Heart right ventricle (tissue), 16 donors: ENCODE measurements around the gene FAM83C. TPM values are rescaled to one million over a fixed set of nuclear protein-coding genes. Genes with fewer than 3 reads are reported as not detected.
A peak's percentile ranks its signal among the peaks of the same experiment; 100 is the strongest.

Source experiments
- ATAC-seq, 8 donors: fragments of 200-7000 bp; cut with Tn5 transposase; one replicate each; pipeline ENCODE4 v1.9.1; 2020; ENCODE audit warnings: mild to moderate bottlenecking in 8 of 8, moderate library complexity in 8 of 8, moderate number of reproducible peaks in 1 of 8
- DNase-seq, 2 donors: peaks; one replicate each; pipeline ENCODE4 v3.0.0-alpha.2; 2020
- H3K27ac ChIP-seq, 10 donors: fragments of 200-600 bp; sonication (generic) in 2 of 10; one replicate each; pipeline versions ENCODE4 v1.5.0 to v1.8.0; 2020 to 2022; ENCODE audit warnings: mild to moderate bottlenecking in 3 of 10
- H3K27me3 ChIP-seq, 7 donors: fragments of 200-600 bp; one replicate each; pipeline ENCODE4 v1.8.0; 2021 to 2022; ENCODE audit warnings: mild to moderate bottlenecking in 2 of 7
- H3K36me3 ChIP-seq, 9 donors: fragments of 200-600 bp; sonication (generic) in 1 of 9; one replicate each; pipeline versions ENCODE4 v1.5.0 to v1.8.0; 2020 to 2022; ENCODE audit warnings: mild to moderate bottlenecking in 2 of 9
- H3K4me1 ChIP-seq, 9 donors: fragments of 200-600 bp; sonication (generic) in 1 of 9; one replicate each; pipeline versions ENCODE4 v1.5.0 to v1.8.0; 2020 to 2022; ENCODE audit warnings: mild to moderate bottlenecking in 4 of 9
- H3K4me3 ChIP-seq, 10 donors: fragments of 200-600 bp; sonication (generic) in 2 of 10; one replicate each; pipeline versions ENCODE4 v1.5.0 to v1.8.0; 2020 to 2022; ENCODE audit warnings: mild to moderate bottlenecking in 7 of 10, moderate library complexity in 2 of 10
- H3K9me3 ChIP-seq, 11 donors: fragments of 200-600 bp in 10 of 11; sonication (generic) in 2 of 11; one replicate each; pipeline versions ENCODE4 v1.5.0 to v1.8.0; 2013 to 2022; ENCODE audit warnings: mild to moderate bottlenecking in 2 of 11, control low read depth in 1 of 11, moderate library complexity in 1 of 11
- CTCF ChIP-seq, 9 donors: fragments of 200-600 bp; sonication (generic) in 2 of 9; IDR thresholded peaks; one replicate each; pipeline versions ENCODE4 v1.5.0 to v1.8.0; 2021 to 2022; ENCODE audit warnings: antibody characterized with exemption in 9 of 9, mild to moderate bottlenecking in 5 of 9, moderate library complexity in 1 of 9
- WGBS, 2 donors: extraction: QIAGEN DNeasy Blood & Tissue Kit; methylation state at CpG; one replicate each; pipeline ENCODE4 v1.1.7; 2013; ENCODE audit warnings: inconsistent platforms in 1 of 2; 5-methylcytosine and 5-hydroxymethylcytosine counted together
- intact Hi-C, 10 donors: fragments of 100-400 bp; cut with DNase I; formaldehyde crosslinking; loops; one replicate each; pipeline versions ENCODE4 v1.11.1 to v1.14.2; 2022
- polyA plus RNA-seq, 2 donors: library from polyadenylated mRNA; stranded (reverse); fragments of 200-250 nt; gene quantifications; one replicate each; pipeline ENCODE4 v1.2.3, GENCODE V29; 2013
- total RNA-seq, 10 donors: library from RNA; stranded (reverse); fragmentation: NEBNext Ultra II Directional in 3 of 10; extraction: Animal tissue kit (Norgen Biotek cat#: 25700) in 3 of 10; gene quantifications; one replicate each; pipeline versions ENCODE4 v1.2.1 to v1.2.4, GENCODE V29; 2021 to 2023
- donor health status: Arrhythmogenic right ventricular cardiomyopathy.
- donor health status: ischemic (EF 13 %, LVEDD 7.1; RV severe dilation, severe dysfunction).
- donor health status: healthy with polysubstance abuse.
- donor health status: DM: no; HTN: yes; CAD: no.
- donor health status: DM: no; HTN: no; CAD: no.
- donor health status: ischemic (EF 25% LVEDD 6.9; RV normal size, moderate dysfunction).
- donor health status: ischemic (EF 25% LVEDD 5.7; RV mildly dilated, moderate dysfunction).
- donor health status: healthy.
- donor health status: DM: yes; HTN: yes; CAD: no.
- donor health status: Ischemic cardiomyopathy.
- donor health status: ischemic (EF 35%, LVEDD 5.7; RV mildly dilated, moderate dysfunction).
- donor health status: nonischemic (EF 11% LVEDD 7.7; RV severe dilation, severe dysfunction).
- donor health status: DM: yes; HTN: yes; CAD: no.
- donor health status: PGD.
- donor health status: ischemic (EF 29% LVEDD 5.4; RV normal size, mild dysfunction).
- donor health status: nonischemic (EF 23%, LVEDD 6.1; RV moderate dilation, normal function).

Gene FAM83C
- total and polyA plus RNA-seq, 12 donors = 0.03 TPM; not detected in 11

GRCh38 chr20:35274172-35275092 is 17.8 kb downstream of the FAM83C start:
- 90 to 94% methylated on average over 22 to 24 of the region's 24 CpGs for WGBS, 2 donors
- TF ChIP-seq CTCF (IDR thresholded peaks at IDR 0.05) = no peak
- no peak for DNase-seq
- Histone ChIP-seq H3K9me3 (no peaks in the 10 kb centered on the region), H3K27ac (no peak overlapping the region), H3K4me3 (no peak overlapping the region), H3K27me3 (no peaks in the 10 kb centered on the region), H3K36me3 (peaks cover 0 to 82% (median 22%) of the 10 kb centered on the region in 9 donors), H3K4me1 (peaks cover 3 to 37% (median 16%) of the 10 kb centered on the region in 9 donors)
- no peak for ATAC-seq
- intact Hi-C loops = loop anchor here in 7 of 10 donors (5.0 to 10.0 kb wide), 5 partner anchors 127 to 450 kb away; partner anchors contain the start of genes EDEM2 (in 2 of the 7) and NCOA6 (in 1 of the 7)

GRCh38 chr20:35273449-35274171 is 18.6 kb downstream of the FAM83C start:
- ATAC-seq = peak in 4 of 8 donors; percentile 18 to 34 (median 20)
- Histone ChIP-seq H3K4me3 (no peak overlapping the region), H3K36me3 (peaks cover 0 to 82% (median 14%) of the 10 kb centered on the region in 9 donors), H3K9me3 (no peaks in the 10 kb centered on the region), H3K27me3 (no peaks in the 10 kb centered on the region), H3K27ac (peak overlapping the region in 1 of 10 donors; percentile 15), H3K4me1 (peaks cover 3 to 38% (median 16%) of the 10 kb centered on the region in 9 donors)
- intact Hi-C loops = loop anchor here in 6 of 10 donors (10.0 kb wide), 4 partner anchors 129 to 449 kb away; partner anchors contain the start of genes EDEM2 (in 1 of the 6) and NCOA6 (in 1 of the 6)
- no peak for TF ChIP-seq CTCF (IDR thresholded peaks at IDR 0.05)
- DNase-seq = peak; percentile 54 to 69
- 72 to 78% methylated on average over 13 of the region's 13 CpGs for whole genome bisulfite sequencing, 2 donors

- no peak overlapping the region for H3K27ac ChIP-seq
- DNase-seq (no peak), ATAC-seq (no peak)
- peaks cover 3 to 29% (median 12%) of the 10 kb centered on the region in 9 donors for H3K4me1 ChIP-seq
- no peak for TF ChIP-seq CTCF (IDR thresholded peaks at IDR 0.05)
- no peaks in the 10 kb centered on the region for H3K27me3 ChIP-seq
- peaks cover 0 to 92% (median 21%) of the 10 kb centered on the region in 9 donors for H3K36me3 ChIP-seq
- no peak overlapping the region for H3K4me3 ChIP-seq
- intact Hi-C loops = loop anchor here in 6 of 10 donors (10.0 kb wide), 4 partner anchors 127 to 447 kb away; partner anchors contain the start of genes EDEM2 (in 1 of the 6) and NCOA6 (in 1 of the 6)
- 74 to 83% methylated on average over 7 of the region's 7 CpGs for WGBS, 2 donors
- no peaks in the 10 kb centered on the region for H3K9me3 ChIP-seq
Measured at GRCh38 chr20:35271904-35272303, 20.3 kb downstream of the FAM83C start.
